GM12801 (cell line): ENCODE results near the gene NT5M.

Source experiments
- CTCF ChIP-seq: IDR thresholded peaks from one replicate; pipeline ENCODE4 v1.5.1; 2011; ENCODE audit warnings: control low read depth; ENCODE audit not compliant: insufficient read length; ENCODE audit errors: extremely low read depth

Gene NT5M

GRCh38 chr17:17386094-17386800 is 83.1 kb downstream of the NT5M start:
- no peak for TF ChIP-seq CTCF

- no peak for TF ChIP-seq CTCF
Measured at GRCh38 chr17:17387017-17387497, 83.9 kb downstream of the NT5M start.

- no peak for TF ChIP-seq CTCF
Measured at GRCh38 chr17:17387498-17388362, 84.6 kb downstream of the NT5M start.

GRCh38 chr17:17388657-17389496 is 85.7 kb downstream of the NT5M start:
- TF ChIP-seq CTCF, result no peak

GRCh38 chr17:17391668-17392370 is 88.6 kb downstream of the NT5M start:
- no peak for TF ChIP-seq CTCF

GRCh38 chr17:17393976-17394375 is 90.8 kb downstream of the NT5M start:
- TF ChIP-seq CTCF, result no peak
